GM12878 (cell line): ENCODE measurements around the gene PDPK1. TPM values are rescaled to one million over a fixed set of nuclear protein-coding genes. Genes with fewer than 3 reads are reported as not detected.
"Not testable (repeated sequence)": the region's sequence is repeated elsewhere in the genome, so short reads cannot be mapped to it uniquely, and the experiment has no call there.

Source experiments
- ATAC-seq: fragments of 200-7000 bp; cut with Tn5 transposase; 3 replicates; pipeline ENCODE4 v1.9.1; 2020; ENCODE audit warnings: mild to moderate bottlenecking, moderate library complexity
- BruUV-seq: library from RNA; stranded (reverse); fragments of 400-500 nt; replicated peaks from 2 replicates; lab custom pipeline; 2021; lab: Mats Ljungman, UMichigan
- CTCF ChIA-PET: fragments of 300-600 bp; sonication (Branson Sonifier 250); formaldehyde crosslinking; extraction: SDS; loops from one replicate; lab custom pipeline; 2021; ENCODE audit warnings: inconsistent platforms; lab: Yijun Ruan, JAX
- POLR2A ChIA-PET: fragments of 350-600 bp; formaldehyde crosslinking; extraction: SDS; loops from one replicate; lab custom pipeline; 2021; ENCODE audit warnings: inconsistent platforms; lab: Charles Lee
- RAD21 ChIA-PET: fragments of 300-600 bp; sonication (Branson Sonifier 250); formaldehyde crosslinking; loops from one replicate; lab custom pipeline; 2023; ENCODE audit warnings: antibody characterized with exemption; ENCODE audit not compliant: unreplicated experiment; lab: Charles Lee
- SMC1A ChIA-PET: fragments of 300-600 bp; sonication (Branson Sonifier 250); formaldehyde crosslinking; loops from one replicate; lab custom pipeline; 2023; ENCODE audit not compliant: unreplicated experiment, uncharacterized antibody; lab: Charles Lee
- DNase-seq: peaks from one replicate; pipeline ENCODE4 v3.0.0-alpha.2; 2011; ENCODE audit warnings: low read depth, low spot score
- FAIRE-seq: peaks from 3 replicates; lab custom pipeline; 2011; peaks lifted over from hg19 to GRCh38; lab: Jason Lieb, UNC
- H2AFZ ChIP-seq: 2 replicates; pipeline ENCODE4 v1.6.0; 2011; ENCODE audit warnings: low read depth, low read length, control low read depth; ENCODE audit not compliant: control insufficient read depth
- H3K27ac ChIP-seq: 2 replicates; pipeline ENCODE4 v1.5.1; 2011; ENCODE audit warnings: control low read depth; ENCODE audit not compliant: control insufficient read depth, insufficient read depth
- H3K27me3 ChIP-seq, 2 experiments: replicated peaks in 1 of 2; 2 replicates each; pipeline versions ENCODE4 v1.6.0 to v1.6.1; 2011; ENCODE audit warnings: low read length in 1 of 2; ENCODE audit not compliant: control insufficient read depth in 2 of 2, insufficient read depth in 2 of 2
- H3K36me3 ChIP-seq, 2 experiments: 2 replicates each; pipeline ENCODE4 v1.5.1; 2011; ENCODE audit warnings: low read length in 1 of 2; ENCODE audit not compliant: control insufficient read depth in 2 of 2, insufficient read depth in 2 of 2
- H3K4me1 ChIP-seq: 2 replicates; pipeline ENCODE4 v1.6.1; 2011; ENCODE audit warnings: mild to moderate bottlenecking, low read length, moderate library complexity, mixed read lengths; ENCODE audit not compliant: control insufficient read depth, insufficient read depth
- H3K4me2 ChIP-seq: 2 replicates; pipeline ENCODE4 v1.6.0; 2011; ENCODE audit warnings: control low read depth; ENCODE audit not compliant: control insufficient read depth, insufficient read depth
- H3K4me3 ChIP-seq: fragments of 200-600 bp; sonication (generic); 2 replicates; pipeline ENCODE4 v1.5.1; 2016
- H3K79me2 ChIP-seq: 2 replicates; pipeline ENCODE4 v1.6.0; 2011; ENCODE audit warnings: low read length; ENCODE audit not compliant: control insufficient read depth, insufficient read depth
- H3K9ac ChIP-seq: 2 replicates; pipeline ENCODE4 v1.8.0; 2011; ENCODE audit warnings: low read length, control low read depth, mixed read lengths; ENCODE audit not compliant: control insufficient read depth, insufficient read depth
- H3K9me3 ChIP-seq: replicated peaks from 3 replicates; pipeline ENCODE4 v1.5.1; 2011; ENCODE audit warnings: mild to moderate bottlenecking, low read length; ENCODE audit not compliant: control insufficient read depth, insufficient read depth
- H4K20me1 ChIP-seq: 2 replicates; pipeline ENCODE4 v1.6.0; 2011; ENCODE audit not compliant: control insufficient read depth, insufficient read depth
- WGBS: methylation state at CpG from one replicate; pipeline ENCODE4 v1.1.6; 2016; ENCODE audit warnings: low lambda C conversion rate; ENCODE audit not compliant: insufficient replicate concordance, insufficient coverage; ENCODE audit errors: missing lambda C conversion rate; 5-methylcytosine and 5-hydroxymethylcytosine counted together
- in situ Hi-C: fragments of 300-500 bp; cut with MboI; formaldehyde crosslinking; loops from 9 replicates; pipeline ENCODE4 v1.14.3; 2018; ENCODE audit warnings: mixed read lengths
- intact Hi-C: fragments of 100-400 bp; cut with micrococcal nuclease; formaldehyde crosslinking; loops from one replicate; pipeline ENCODE4 v1.14.2; 2022; ENCODE audit not compliant: unreplicated experiment
- polyA plus RNA-seq, 11 experiments: library from polyadenylated mRNA; depleted of rRNA in 4 of 11; unstranded in 6 of 11; stranded (reverse) in 5 of 11; fragments of >200 nt; fragmentation: Nextera tagmentation in 4 of 11; fragmentation: Illumina TruSeq in 1 of 11; extraction: Ambion mirVana in 4 of 11; extraction: Trizol in 1 of 11; gene quantifications; 1 replicate in 1 of 11; 2 replicates in 10 of 11; pipeline versions ENCODE4 v1.2.1 to v1.2.3, GENCODE V29; 2011 to 2016; ENCODE audit warnings: inconsistent platforms in 2 of 11, missing spikeins in 2 of 11, low read depth in 1 of 11
- total RNA-seq, 4 experiments: library from RNA; depleted of rRNA in 3 of 4; stranded (reverse); fragments of >200 nt in 3 of 4; fragmentation: Illumina TruSeq in 1 of 4; extraction: Trizol in 1 of 4; gene quantifications; 2 replicates each; pipeline versions ENCODE4 v1.2.1 to v1.2.3, GENCODE V29; 2013 to 2021

Gene PDPK1
- total and polyA plus RNA-seq, 10 of the 15 experiments (the other 5 are each of a cell fraction or from before 2014, with no cell fraction given): 3.9 to 41.3 (median 25.5) TPM

GRCh38 chr16:2599785-2600184 is 62.0 kb downstream of the PDPK1 start:
- H3K4me1 ChIP-seq, H3K9me3 ChIP-seq, RAD21 ChIA-PET, DNase-seq, H3K27ac ChIP-seq, SMC1A ChIA-PET, POLR2A ChIA-PET, intact Hi-C loops, H2AFZ ChIP-seq, H3K4me3 ChIP-seq, H3K4me2 ChIP-seq, FAIRE-seq, H3K9ac ChIP-seq, BruUV-seq, H3K27me3 ChIP-seq, H3K79me2 ChIP-seq, CTCF ChIA-PET, H4K20me1 ChIP-seq, ATAC-seq: not testable (repeated sequence)
- peaks cover 14 to 16% of the 10 kb centered on the region in 2 experiments; a peak in 3 of 4 replicates for H3K36me3 ChIP-seq
- in situ Hi-C loops: loop anchor here (5.0 kb wide), 1 partner anchor 62 kb away; the partner anchor contains the start of gene PDPK1
- 100% methylated on average over 6 of the region's 12 CpGs for WGBS

- H3K4me1 ChIP-seq: not testable (repeated sequence)
Measured at GRCh38 chr16:2601301-2602025, 63.6 kb downstream of the PDPK1 start.

GRCh38 chr16:2602175-2602574 is 64.4 kb downstream of the PDPK1 start:
- H3K9me3 ChIP-seq, H3K27ac ChIP-seq, H2AFZ ChIP-seq, H3K4me2 ChIP-seq, H3K4me1 ChIP-seq, H3K9ac ChIP-seq, SMC1A ChIA-PET, DNase-seq, BruUV-seq, H3K4me3 ChIP-seq, H4K20me1 ChIP-seq, intact Hi-C loops, H3K27me3 ChIP-seq, ATAC-seq, in situ Hi-C loops, FAIRE-seq, CTCF ChIA-PET: not testable (repeated sequence)
- WGBS: 97% methylated on average over 5 of the region's 7 CpGs
- ChIA-PET POLR2A (interaction anchor here (1.4 kb wide), 1 partner anchor 10 kb away, joined by 4 read pairs; no protein-coding TSS in a partner anchor), RAD21 (interaction anchor here (1.2 kb wide), 1 partner anchor 266 kb away, joined by 3 read pairs; no protein-coding TSS in a partner anchor)
- Histone ChIP-seq H3K36me3 (peaks cover 10% of the 10 kb centered on the region in 2 experiments; a peak in 3 of 4 replicates), H3K79me2 (peaks cover 12% of the 10 kb centered on the region)

More at GRCh38 chr16:2601301-2602025, 63.6 kb downstream of the PDPK1 start:
- H3K4me2 ChIP-seq, RAD21 ChIA-PET, H3K4me3 ChIP-seq, POLR2A ChIA-PET, CTCF ChIA-PET, ATAC-seq, H3K27me3 ChIP-seq, H3K9me3 ChIP-seq, SMC1A ChIA-PET, H2AFZ ChIP-seq, DNase-seq, H4K20me1 ChIP-seq, BruUV-seq, intact Hi-C loops, in situ Hi-C loops, H3K27ac ChIP-seq, FAIRE-seq, H3K9ac ChIP-seq: not testable (repeated sequence)
- H3K36me3 ChIP-seq: peaks cover 14 to 16% of the 10 kb centered on the region in 2 experiments; a peak in 3 of 4 replicates
- peaks cover 12% of the 10 kb centered on the region for H3K79me2 ChIP-seq
- WGBS: 81% methylated on average over 9 of the region's 12 CpGs
